SK-N-MC (cell line): ENCODE results near the gene SPCS2.

Experiments
- EZH2 ChIP-seq: fragments of 200-600 bp; sonication (generic); IDR thresholded peaks from one replicate; pipeline ENCODE4 v1.6.1; 2017; ENCODE audit warnings: antibody characterized with exemption
- POLR2AphosphoS5 ChIP-seq: IDR thresholded peaks from 2 replicates; pipeline ENCODE4 v1.6.1; 2012; ENCODE audit warnings: mild to moderate bottlenecking, low read depth, low read length, borderline replicate concordance

- TF ChIP-seq EZH2 = no peak
- TF ChIP-seq POLR2AphosphoS5 = no peak
Measured at GRCh38 chr11:75004215-75004614, 55.1 kb downstream of the SPCS2 start.
